ENCODE results near the gene GNG5. TPM values are rescaled to one million over a fixed set of nuclear protein-coding genes. Genes with fewer than 3 reads are reported as not detected.

The GNG5 gene
- total RNA-seq, 4 donors from 2014 or later = 58.3 to 143 (median 95.2) TPM

DNA sequence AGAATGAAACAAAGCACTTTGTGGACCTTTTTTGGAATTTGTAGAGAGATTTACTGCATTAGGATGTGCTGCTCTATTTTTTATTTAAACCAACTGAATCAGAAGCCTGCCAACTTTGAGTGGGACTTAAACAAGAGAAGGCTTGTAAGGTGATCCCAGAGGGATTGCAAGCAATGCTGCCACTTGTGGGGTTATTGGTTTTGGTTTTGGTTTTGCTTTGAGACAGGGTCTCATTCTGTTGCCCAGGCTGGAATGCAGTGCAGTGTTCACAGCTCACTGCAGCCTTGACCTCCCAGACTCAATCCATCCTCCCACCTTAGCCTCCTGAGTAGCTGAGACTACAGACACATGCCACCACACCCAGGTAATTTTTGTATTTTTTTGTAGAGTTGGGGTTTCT is 32.2 kb upstream of the GNG5 start:
- Histone ChIP-seq H3K4me1 (no peaks in the 10 kb centered on the region), H3K9me3 (no peaks in the 10 kb centered on the region), H3K27me3 (no peaks in the 10 kb centered on the region), H3K4me3 (replicated peaks in 1 of 3) (no peak overlapping the region), H3K36me3 (no peaks in the 10 kb centered on the region), H3K27ac (no peak overlapping the region)
- intact Hi-C loops (cut with DNase I) = no loop called here
- TF ChIP-seq, protein P1, sequence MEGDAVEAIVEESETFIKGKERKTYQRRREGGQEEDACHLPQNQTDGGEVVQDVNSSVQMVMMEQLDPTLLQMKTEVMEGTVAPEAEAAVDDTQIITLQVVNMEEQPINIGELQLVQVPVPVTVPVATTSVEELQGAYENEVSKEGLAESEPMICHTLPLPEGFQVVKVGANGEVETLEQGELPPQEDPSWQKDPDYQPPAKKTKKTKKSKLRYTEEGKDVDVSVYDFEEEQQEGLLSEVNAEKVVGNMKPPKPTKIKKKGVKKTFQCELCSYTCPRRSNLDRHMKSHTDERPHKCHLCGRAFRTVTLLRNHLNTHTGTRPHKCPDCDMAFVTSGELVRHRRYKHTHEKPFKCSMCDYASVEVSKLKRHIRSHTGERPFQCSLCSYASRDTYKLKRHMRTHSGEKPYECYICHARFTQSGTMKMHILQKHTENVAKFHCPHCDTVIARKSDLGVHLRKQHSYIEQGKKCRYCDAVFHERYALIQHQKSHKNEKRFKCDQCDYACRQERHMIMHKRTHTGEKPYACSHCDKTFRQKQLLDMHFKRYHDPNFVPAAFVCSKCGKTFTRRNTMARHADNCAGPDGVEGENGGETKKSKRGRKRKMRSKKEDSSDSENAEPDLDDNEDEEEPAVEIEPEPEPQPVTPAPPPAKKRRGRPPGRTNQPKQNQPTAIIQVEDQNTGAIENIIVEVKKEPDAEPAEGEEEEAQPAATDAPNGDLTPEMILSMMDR (IDR thresholded peaks at IDR 0.05) = no peak
- no peak for TF ChIP-seq POLR2A (IDR thresholded peaks at IDR 0.05)
- no peak for DNase-seq

DNA sequence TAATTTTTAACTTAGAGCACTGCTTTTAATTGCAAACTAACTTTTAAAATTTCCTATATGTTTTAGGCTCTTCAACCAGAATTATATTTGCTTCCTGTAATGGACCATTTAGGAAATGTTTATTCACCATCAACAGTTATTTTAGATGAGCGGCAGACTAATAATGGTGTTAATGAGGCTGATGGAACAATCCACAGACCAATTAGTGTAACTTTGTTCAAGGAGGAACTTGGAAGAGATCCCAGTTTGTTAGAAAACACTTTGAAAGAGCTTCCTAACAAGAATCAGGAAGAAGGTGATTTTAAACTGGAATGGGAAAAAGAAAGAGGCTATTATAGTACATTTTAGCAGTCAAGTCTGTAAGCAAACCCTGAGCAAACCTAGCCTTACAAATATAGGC is 19.4 kb upstream of the GNG5 start:
- H3K9me3 ChIP-seq = no peaks in the 10 kb centered on the region
- no peak for DNase-seq
- no peak overlapping the region for H3K4me3 ChIP-seq (replicated peaks in 1 of 3)
- intact Hi-C loops (cut with DNase I) = no loop called here
- TF ChIP-seq, protein P1 (IDR thresholded peaks at IDR 0.05) = no peak
- no peak for TF ChIP-seq POLR2A (IDR thresholded peaks at IDR 0.05)
- no peak overlapping the region for H3K27ac ChIP-seq
- WGBS, 2 donors = 87 to 96% methylated on average over 1 of the region's 1 CpG
- H3K27me3 ChIP-seq = no peaks in the 10 kb centered on the region
- no peaks in the 10 kb centered on the region for H3K4me1 ChIP-seq
- no peaks in the 10 kb centered on the region for H3K36me3 ChIP-seq

DNA sequence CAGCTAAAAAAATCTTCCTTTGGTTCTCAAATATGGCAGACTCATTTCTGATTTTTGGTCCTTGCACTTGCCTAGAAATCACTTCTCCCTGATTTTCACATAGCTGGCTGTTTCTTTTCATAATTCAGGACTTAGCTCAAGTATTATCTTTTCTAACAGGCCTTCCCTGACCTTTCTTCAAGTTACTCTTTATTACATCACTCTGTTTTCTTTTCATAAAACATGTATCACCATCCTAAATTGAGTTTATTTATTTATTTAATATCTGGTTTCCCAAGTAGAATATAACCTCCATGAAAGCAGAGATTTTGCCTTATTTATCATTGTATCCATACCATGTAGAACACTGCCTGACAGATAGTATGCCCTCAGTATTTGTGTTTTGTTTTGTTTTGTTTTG is 18.2 kb upstream of the GNG5 start:
- H3K27me3 ChIP-seq = no peaks in the 10 kb centered on the region
- no peak overlapping the region for H3K4me3 ChIP-seq (replicated peaks in 1 of 3)
- no peak for DNase-seq
- H3K9me3 ChIP-seq = no peaks in the 10 kb centered on the region
- H3K36me3 ChIP-seq = no peaks in the 10 kb centered on the region
- H3K27ac ChIP-seq = no peak overlapping the region
- H3K4me1 ChIP-seq = no peaks in the 10 kb centered on the region
- TF ChIP-seq, protein P1 (IDR thresholded peaks at IDR 0.05) = no peak
- no peak for TF ChIP-seq POLR2A (IDR thresholded peaks at IDR 0.05)
- intact Hi-C loops (cut with DNase I) = no loop called here

DNA sequence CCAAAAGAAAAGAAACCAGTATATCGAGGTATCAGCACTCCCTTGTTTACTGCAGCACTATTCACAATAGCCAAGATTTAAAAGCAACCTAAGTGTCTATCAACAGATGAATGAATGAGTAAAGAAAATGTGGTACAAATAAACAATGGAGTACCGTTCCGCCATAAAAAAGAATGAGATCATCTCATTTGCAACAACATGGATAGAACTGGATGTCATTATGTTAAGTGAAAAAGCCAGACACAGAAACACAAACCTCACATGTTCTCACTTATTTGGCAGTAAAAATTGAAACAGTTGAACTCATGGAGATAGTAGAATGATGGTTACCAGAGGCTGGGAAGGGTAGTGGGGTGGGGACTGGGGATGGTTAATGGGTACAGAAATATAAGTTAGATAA is 4.3 kb upstream of the GNG5 start:
- Histone ChIP-seq H3K9me3 (no peaks in the 10 kb centered on the region), H3K36me3 (no peaks in the 10 kb centered on the region), H3K4me1 (peaks cover 0 to 4% of the 10 kb centered on the region in 2 donors), H3K27me3 (no peaks in the 10 kb centered on the region), H3K27ac (no peak overlapping the region), H3K4me3 (replicated peaks in 1 of 3) (no peak overlapping the region)
- no peak for DNase-seq
- no peak for TF ChIP-seq POLR2A (IDR thresholded peaks at IDR 0.05)
- TF ChIP-seq, protein P1 (IDR thresholded peaks at IDR 0.05) = no peak
- intact Hi-C loops (cut with DNase I) = no loop called here
- WGBS, 2 donors = 96% methylated on average over 3 of the region's 3 CpGs

DNA sequence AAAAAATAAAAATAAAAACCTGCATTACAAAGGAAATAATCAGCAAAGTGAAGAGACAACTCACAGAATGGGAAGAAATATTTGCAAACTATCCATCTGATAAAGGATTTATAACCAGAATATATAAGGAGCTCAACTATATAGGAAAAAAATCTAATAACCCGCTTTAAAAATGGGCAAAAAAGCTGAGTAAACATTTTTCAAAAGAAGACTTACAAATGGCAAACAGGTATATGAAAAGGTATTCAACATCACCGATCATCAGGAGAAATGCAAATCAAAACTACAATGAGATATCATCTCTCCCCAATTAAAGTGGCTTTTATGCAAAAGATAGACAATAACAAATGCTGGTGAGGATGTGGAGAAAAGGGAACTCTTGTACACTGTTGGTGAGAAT is 3.8 kb upstream of the GNG5 start:
- no peaks in the 10 kb centered on the region for H3K36me3 ChIP-seq
- no peak overlapping the region for H3K4me3 ChIP-seq (replicated peaks in 1 of 3)
- no peak overlapping the region for H3K27ac ChIP-seq
- intact Hi-C loops (cut with DNase I) = no loop called here
- H3K4me1 ChIP-seq = peaks cover 0 to 4% of the 10 kb centered on the region in 2 donors
- DNase-seq = no peak
- 48 to 70% methylated on average over 2 of the region's 2 CpGs for WGBS, 2 donors
- TF ChIP-seq, protein P1 (IDR thresholded peaks at IDR 0.05) = no peak
- no peak for TF ChIP-seq POLR2A (IDR thresholded peaks at IDR 0.05)
- H3K27me3 ChIP-seq = no peaks in the 10 kb centered on the region
- H3K9me3 ChIP-seq = no peaks in the 10 kb centered on the region
